Measurements from ENCODE around the gene C4orf33.

DNA sequence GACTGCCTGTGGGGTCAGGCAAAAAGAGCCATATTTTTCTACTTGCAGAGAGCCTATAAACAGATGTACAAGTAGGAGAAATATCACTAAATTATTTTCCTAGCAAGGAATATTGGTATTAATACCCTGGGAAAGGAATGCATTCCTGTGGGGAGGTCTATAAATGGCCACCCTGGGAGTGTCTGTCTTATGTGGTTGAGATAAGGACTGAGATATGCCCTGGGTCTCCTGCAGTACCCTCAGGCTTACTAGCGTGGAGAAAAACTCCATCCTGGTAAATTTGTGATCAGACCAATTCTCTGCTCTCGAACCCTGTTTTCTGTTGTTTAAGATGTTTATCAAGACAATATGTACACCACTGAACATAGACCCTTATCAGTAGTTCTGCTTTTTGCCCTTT is 35.4 kb downstream of the C4orf33 start:
- no peak for TF ChIP-seq CTCF (conservative IDR thresholded peaks at IDR 0.05; ENCODE audit: low read depth, low read length)
- no peak for TF ChIP-seq EZH2 (IDR thresholded peaks at IDR 0.05; ENCODE audit: borderline replicate concordance, low read depth, low read length, poor library complexity, severe bottlenecking)

Measured in A673 (cell line).